ENCODE results near the gene SPOCK2.
A peak's percentile ranks its signal among the peaks of the same experiment; 100 is the strongest.
"Not testable (repeated sequence)": the region's sequence is repeated elsewhere in the genome, so short reads cannot be mapped to it uniquely, and the experiment has no call there.

SPOCK2 gene

GRCh38 chr10:72050873-72051272 lies 37.5 kb downstream of the SPOCK2 start:
- DNase-seq = no peak

- no peak for DNase-seq
Observed at GRCh38 chr10:72049969-72050781, 38.2 kb downstream of the SPOCK2 start.

DNA sequence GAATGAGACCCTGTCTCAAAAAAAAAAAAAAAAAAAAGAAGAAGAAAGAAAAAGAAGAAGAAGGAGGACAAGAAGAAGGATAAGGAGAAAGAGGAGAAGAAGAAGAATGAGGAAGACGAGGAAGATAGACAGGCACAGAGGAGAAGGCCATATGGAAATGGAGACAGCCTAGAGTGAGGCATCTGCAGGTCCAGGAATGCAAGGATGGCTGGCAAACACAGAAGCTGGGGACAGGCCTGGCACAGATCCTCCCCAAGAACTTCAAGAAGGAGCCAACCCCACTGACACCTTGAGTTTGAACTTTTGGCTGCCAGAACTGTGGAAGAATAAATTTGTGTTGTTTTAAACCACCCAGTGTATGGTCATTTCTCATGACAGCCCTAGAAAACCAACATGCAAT lies 38.9 kb downstream of the SPOCK2 start:
- DNase-seq = no peak

DNA sequence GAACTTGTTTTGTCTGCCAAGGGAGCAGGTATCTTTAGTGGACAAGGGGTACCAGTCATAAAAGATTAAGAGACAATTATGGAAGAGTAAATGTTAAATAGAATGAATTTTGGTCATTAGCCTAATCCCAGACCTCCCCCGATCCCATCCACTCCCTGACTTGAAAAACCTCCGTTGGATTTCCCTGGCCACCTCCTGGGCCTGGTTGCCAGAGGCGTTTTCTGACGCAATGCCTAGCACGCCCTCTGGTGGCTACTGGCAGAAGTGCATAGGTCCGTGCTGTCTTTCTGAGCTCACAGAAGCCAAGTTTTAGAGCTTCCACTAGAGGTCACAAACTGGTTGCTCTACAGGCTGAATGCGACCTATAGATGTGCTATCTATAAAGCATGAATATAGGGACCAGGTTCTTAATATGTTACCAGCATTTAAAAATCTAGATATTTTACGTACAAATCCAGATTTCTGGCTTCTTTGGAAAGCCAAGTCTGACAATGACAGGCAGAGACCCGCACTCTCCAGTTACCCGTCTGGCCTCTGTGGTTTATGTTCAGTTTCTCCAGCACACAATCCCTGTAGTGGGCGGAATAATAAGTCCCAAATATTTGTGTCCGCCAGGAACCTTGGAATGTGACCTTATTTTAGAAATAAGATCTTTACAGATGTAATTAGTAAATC lies 39.8 kb downstream of the SPOCK2 start:
- DNase-seq = peak; percentile 54 to 58

DNA sequence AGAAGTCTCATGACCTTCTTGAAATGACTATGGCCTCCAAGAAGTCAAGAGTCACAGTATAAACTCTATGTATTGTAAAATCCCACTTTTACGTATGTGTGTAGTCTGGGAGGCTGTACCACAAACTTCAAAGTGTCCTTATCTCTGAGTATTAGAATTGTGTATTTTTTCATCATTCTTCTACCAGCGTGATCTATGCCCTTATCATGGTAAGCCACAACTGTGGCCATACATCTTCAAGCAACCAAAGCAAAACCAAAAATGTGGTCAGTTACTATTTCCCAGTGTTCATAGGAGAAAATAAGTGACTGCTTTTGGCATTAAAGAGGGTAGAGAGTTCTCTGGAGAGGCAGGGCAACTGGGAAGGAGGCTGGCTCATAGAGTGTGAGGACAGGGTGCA lies 42.8 kb downstream of the SPOCK2 start:
- DNase-seq = no peak

DNA sequence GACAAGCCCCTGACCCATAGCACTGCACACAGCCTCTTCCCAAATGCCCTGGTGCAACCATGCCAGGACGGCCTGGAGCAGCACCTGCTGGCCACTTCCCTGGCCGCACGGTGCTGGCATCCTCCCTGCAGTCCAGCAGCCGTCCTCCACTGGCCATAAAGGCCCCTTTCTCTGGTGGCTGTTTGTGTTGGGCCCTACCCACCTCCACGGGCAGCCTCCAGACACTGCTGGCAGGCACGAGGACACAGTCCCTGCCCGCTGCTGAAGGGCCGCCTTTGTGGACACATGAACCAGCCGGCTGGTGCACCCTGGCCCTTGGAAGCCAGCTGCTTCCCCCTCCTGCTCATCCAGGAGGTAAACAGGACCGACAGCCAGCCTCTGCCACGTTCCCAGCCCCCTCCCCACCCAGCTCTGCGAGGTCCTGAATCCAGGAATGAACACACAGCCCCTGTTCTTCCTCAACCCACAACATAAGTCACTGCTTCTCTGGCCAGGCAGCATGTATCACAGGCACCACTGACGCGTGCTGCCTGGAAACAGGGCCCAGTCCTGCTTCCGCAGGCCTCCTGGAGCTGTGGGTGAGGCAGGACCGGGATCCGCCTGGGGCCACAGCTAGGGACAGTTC lies 43.8 kb downstream of the SPOCK2 start:
- no peak for DNase-seq

- no peak for DNase-seq
Observed at GRCh38 chr10:72043016-72043834, 45.1 kb downstream of the SPOCK2 start.

GRCh38 chr10:72041491-72041890 lies 46.9 kb downstream of the SPOCK2 start:
- DNase-seq = no peak

GRCh38 chr10:72039377-72039776 lies 49.0 kb downstream of the SPOCK2 start:
- DNase-seq = no peak

DNA sequence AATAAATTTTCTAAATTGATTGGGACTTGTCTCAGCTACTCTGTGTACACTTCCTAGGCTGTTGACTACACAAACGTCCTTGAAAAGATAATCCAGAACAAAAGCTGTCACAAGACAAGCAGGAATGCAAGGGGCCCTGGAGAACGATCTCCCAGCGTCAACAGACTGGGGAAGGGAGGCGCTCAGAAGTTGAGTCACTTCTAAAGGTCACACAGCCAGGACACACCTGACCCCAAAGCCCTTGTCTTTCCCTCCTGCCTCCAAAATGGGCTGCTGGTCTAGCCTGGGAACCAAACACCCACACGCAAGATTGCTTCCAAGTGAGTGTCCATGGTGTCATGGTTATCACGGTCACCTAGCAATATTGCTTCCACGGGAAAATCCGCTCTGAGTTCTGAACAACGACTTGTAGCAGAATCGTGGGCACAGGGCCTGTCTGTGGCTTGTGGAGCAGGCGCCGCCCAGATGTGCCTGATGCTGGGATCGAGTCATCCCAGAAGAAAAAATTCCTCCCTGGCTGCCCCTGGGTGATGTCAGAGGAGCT lies 49.8 kb downstream of the SPOCK2 start:
- no peak for DNase-seq

DNA sequence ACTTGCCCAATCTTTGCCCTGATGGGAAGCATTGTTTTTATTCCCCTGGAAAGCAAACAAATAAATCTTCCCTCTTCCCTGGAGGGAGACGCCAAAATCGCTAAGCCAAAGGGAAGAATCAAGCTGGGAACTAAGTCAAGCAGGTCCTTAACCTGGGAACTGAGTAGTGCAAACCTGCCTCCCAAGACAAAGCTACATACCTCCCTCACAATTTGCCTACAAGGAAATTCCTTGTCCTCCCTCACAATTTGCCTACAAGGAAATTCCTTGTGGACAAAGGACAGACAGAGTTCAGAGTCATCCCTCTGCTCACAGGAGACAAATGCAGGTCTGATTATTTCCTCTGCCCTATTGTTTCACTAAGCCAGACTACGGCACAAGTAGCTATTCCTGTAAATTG lies 50.5 kb downstream of the SPOCK2 start:
- DNase-seq = no peak

DNA sequence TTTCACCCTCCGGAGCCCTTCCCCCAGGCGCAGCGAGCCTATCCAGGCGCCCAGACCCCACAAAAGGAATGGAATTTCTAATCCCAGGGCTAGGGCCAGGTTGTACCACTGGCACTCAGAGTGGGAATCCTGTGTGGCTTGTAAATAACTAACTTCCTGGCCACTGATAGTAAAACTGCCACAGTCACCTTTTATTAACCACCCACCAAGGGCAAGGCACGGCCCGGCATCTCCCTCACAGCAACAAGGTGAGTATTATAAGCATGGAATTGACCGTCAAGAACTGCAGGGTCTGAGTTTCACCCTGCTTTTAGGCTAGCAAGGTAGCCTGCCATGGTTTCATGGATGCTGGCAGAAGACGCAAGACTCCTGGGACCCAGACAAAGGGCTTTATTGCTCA lies 51.1 kb downstream of the SPOCK2 start:
- DNase-seq = no peak

- DNase-seq = no peak
Observed at GRCh38 chr10:72035252-72035887, 53.0 kb downstream of the SPOCK2 start.

- DNase-seq = no peak
Observed at GRCh38 chr10:72034761-72035160, 53.6 kb downstream of the SPOCK2 start.

- no peak for DNase-seq
Observed at GRCh38 chr10:72034040-72034499, 54.3 kb downstream of the SPOCK2 start.

DNA sequence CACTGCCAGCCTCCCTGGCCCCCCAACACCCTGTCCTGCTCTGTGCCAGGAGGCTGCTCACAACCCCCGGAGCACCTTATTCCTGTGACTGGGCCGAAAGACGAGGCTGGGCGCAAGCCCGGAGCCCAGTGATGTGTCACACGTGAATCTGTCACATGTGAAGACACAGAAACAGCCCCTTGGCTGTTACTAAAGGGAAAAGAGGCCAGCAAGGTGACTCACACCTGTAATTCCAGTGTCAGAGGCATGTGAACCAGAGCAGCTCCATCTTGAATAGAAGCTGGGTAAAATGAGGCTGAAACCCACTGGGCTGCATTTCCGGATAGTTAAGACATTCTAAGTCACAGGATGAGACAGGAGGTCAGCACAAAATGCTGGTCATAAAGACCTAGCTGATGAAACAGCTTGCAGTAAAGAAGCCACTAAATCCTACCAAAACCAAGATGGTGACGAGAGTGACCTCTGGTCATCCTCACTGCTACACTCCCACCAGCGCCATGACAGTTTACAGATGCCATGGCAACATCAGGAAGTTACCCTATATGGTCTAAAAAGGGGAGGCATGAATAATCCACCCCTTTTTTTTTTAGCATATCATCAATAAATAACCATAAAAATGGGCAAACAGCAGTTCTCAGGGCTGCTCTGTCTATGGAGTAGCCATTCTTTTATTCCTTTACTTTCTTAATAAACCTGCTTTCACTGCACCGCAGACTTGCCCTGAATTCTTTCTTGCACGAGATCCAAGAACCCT lies 55.8 kb downstream of the SPOCK2 start:
- DNase-seq = not testable (repeated sequence)

DNA sequence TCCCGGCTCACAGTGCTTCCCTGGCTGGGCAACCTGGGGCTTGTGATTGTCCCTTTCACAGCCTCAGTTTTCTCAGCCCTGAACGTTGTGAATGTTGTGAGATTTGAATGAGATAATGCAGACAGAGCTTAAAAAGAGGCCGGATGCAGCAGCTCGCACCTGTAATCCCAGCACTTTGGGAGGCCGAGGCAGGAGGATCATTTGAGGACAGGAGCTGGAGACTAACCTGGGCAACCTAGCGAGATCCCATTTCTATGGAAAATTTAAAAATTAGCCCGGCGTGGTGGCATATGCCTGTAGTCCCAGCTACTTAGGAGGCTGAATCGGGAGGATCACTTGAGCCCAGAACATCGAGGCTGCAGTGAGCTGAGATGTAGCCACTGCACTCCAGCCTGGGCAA lies 56.6 kb downstream of the SPOCK2 start:
- no peak for DNase-seq

DNA sequence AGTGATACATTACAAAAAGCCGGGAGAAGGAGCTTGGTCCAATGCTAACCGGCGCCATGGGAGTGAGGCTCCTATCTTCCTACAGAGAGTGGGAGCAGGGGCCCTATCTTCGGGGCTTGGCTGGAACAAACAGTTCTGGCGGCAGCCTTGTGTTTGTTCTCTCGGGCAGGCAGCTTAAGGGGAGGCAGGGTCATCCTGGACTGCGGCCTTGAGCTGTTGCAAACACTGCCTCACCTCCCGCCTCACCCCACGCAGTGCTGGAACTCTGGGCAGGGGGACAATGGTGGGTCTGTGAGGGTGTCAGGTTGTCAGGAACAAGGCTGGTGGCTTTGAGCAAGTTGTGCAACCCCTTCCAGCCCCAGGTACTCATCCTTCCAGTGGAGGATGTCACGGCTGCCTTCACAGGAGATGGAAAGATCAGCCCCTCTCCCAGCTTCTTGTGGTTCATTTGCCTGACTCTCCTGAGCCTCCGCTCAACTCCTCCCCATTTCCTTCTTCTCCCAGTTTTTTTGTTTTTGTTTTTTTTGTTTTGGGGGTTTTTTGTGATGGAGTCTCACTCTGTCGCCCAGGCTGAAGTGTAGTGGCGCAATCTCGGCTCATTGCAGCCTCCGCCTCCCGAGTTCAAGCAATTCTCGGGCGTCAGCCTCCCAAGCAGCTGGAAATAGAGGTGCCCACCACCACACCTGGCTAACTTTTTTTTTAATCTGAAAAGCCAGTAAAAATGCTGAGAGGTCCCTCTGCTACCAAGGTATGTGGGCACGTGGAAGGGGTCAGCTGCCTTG lies 57.4 kb downstream of the SPOCK2 start:
- DNase-seq = no peak

DNA sequence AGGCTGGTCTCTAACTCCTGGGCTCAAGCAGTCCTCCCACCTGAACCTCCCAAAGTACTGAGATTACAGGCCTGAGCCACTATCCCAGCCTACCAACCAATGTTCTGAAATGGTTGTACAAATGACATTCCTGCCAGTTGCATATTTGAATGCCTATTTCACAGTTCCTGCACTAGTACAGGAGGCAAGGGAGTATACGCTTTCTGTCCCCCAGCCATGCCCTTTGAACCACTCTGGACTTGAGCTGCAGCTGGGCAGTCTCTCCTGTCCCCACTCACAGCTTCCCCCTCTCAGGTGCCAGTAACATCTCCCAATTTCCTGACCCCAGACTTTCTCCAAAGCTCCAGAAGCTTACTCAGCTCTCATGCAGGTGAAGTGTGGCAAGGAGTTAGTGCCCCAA lies 58.9 kb downstream of the SPOCK2 start:
- no peak for DNase-seq

DNA sequence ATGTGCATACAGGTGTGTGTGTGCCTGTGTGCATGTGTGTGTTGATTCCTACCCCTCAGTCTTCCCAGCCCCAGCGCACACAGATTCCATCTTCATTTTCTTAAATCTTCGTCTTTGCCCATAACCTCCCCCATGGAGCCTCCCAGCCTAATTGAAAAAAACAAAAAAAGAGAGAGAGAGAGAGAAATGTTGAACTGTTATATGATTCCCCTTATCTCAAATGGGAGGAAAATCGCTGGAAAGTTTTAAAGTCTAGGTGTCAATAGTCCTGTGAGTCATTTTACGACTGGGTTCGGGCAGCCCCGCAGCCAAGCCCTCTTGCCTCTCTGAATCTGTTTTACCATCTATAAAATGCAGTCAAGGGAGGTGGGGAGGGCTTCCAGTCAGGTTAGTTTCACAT lies 60.9 kb downstream of the SPOCK2 start:
- no peak for DNase-seq
